GM19467 (cell line): ENCODE measurements around the gene AVPR1A.

Experiments
- ATAC-seq: cut with Tn5 transposase; IDR thresholded peaks from one replicate; pipeline ENCODE4 v1.9.1; 2021; ENCODE audit warnings: mild to moderate bottlenecking, moderate library complexity; ENCODE audit not compliant: unreplicated experiment

AVPR1A gene

GRCh38 chr12:63095369-63095980, 55.5 kb downstream of the AVPR1A start:
- ATAC-seq, result no peak

GRCh38 chr12:63093711-63094110, 57.3 kb downstream of the AVPR1A start:
- ATAC-seq, result no peak

DNA sequence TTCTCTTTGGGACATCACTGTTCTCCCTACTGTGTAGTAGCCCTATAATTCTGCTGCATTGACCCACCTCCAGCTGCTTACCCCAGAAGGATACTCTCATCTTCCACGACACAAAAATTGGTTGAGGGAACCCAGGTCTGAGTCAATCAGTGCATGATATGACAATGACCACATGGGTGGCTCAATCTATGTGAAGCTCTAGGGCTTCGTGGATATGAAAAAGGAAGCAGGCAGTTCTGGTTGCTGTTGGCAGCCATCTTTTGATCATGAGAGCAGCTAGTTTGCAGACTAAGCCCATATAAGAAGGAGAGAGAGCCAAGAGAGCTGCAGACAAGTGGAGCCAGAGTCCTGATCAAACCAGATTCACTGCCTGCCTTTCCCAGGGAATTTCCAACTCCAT, 57.9 kb downstream of the AVPR1A start:
- no peak for ATAC-seq
